Endothelial cell of umbilical vein (primary cell): Measurements from ENCODE around the gene ZNF346. TPM values are rescaled to one million over a fixed set of nuclear protein-coding genes. Genes with fewer than 3 reads are reported as not detected.
A peak's percentile ranks its signal among the peaks of the same experiment; 100 is the strongest.

Experiments
- BruUV-seq: library from RNA; stranded (reverse); fragments of 400-500 nt; replicated peaks from 2 replicates; lab custom pipeline; 2021; lab: Mats Ljungman, UMichigan
- CTCF ChIA-PET: fragments of 300-600, 350-600 bp; sonication (Branson Sonifier 250); formaldehyde crosslinking; loops from one replicate; lab custom pipeline; 2021; ENCODE audit warnings: antibody characterized with exemption, inconsistent platforms; lab: Charles Lee
- POLR2A ChIA-PET: fragments of 300-600, 350-600 bp; sonication (Branson Sonifier 250); formaldehyde crosslinking; loops from one replicate; lab custom pipeline; 2021; ENCODE audit warnings: antibody characterized with exemption, inconsistent platforms; lab: Charles Lee
- DNase-seq: peaks from one replicate; pipeline ENCODE4 v3.0.0-alpha.2; 2011; ENCODE audit warnings: low read depth, low spot score
- FAIRE-seq: peaks from 2 replicates; lab custom pipeline; 2011; peaks lifted over from hg19 to GRCh38; lab: Jason Lieb, UNC
- H2AFZ ChIP-seq: 2 replicates; pipeline ENCODE4 v1.6.0; 2012; ENCODE audit warnings: low read depth, low read length, control low read depth, inconsistent platforms
- H3K27ac ChIP-seq: 2 replicates; pipeline ENCODE4 v1.5.1; 2011; ENCODE audit warnings: low read depth, mild to moderate bottlenecking, control low read depth, low read length, moderate library complexity; ENCODE audit not compliant: insufficient read depth
- H3K27me3 ChIP-seq, 2 experiments: 2 replicates each; pipeline versions ENCODE4 v1.6.0 to v1.6.1; 2011; ENCODE audit warnings: low read length in 2 of 2, mixed read lengths in 1 of 2; ENCODE audit not compliant: control insufficient read depth in 2 of 2, insufficient read depth in 2 of 2
- H3K36me3 ChIP-seq, 2 experiments: 2 replicates in 1 of 2; 3 replicates in 1 of 2; pipeline ENCODE4 v1.5.1; 2011; ENCODE audit warnings: low read length in 2 of 2, mild to moderate bottlenecking in 1 of 2, moderate library complexity in 1 of 2; ENCODE audit not compliant: control insufficient read depth in 2 of 2, insufficient read depth in 2 of 2; ENCODE audit errors: extremely low read depth in 1 of 2
- H3K4me1 ChIP-seq: 3 replicates; pipeline ENCODE4 v1.5.1; 2011; ENCODE audit warnings: mild to moderate bottlenecking, low read length; ENCODE audit not compliant: control insufficient read depth, insufficient read depth; ENCODE audit errors: extremely low read depth
- H3K4me2 ChIP-seq: 2 replicates; pipeline ENCODE4 v1.6.1; 2011; ENCODE audit warnings: low read length, control low read depth, mixed read lengths; ENCODE audit not compliant: insufficient read depth
- H3K4me3 ChIP-seq, 3 experiments: fragments of 200-600 bp in 1 of 3; sonication (generic), shearing (Covaris generic) in 1 of 3; replicated peaks in 1 of 3; 2 replicates each; pipeline ENCODE4 v1.5.1; 2011 to 2016; ENCODE audit warnings: control low read depth in 3 of 3, low read length in 3 of 3, mild to moderate bottlenecking in 2 of 3, inconsistent platforms in 1 of 3, low read depth in 1 of 3, moderate library complexity in 1 of 3; ENCODE audit not compliant: insufficient read depth in 1 of 3
- H3K79me2 ChIP-seq: 2 replicates; pipeline ENCODE4 v1.6.0; 2012; ENCODE audit warnings: low read length, inconsistent platforms; ENCODE audit not compliant: control insufficient read depth, insufficient read depth
- H3K9ac ChIP-seq: replicated peaks from 2 replicates; pipeline ENCODE3; 2011; ENCODE audit warnings: low read length, control low read depth; ENCODE audit not compliant: insufficient read depth; ENCODE audit errors: extremely low read depth
- H3K9me1 ChIP-seq: replicated peaks from 3 replicates; pipeline ENCODE4 v1.6.0; 2011; ENCODE audit warnings: mild to moderate bottlenecking, low read length; ENCODE audit not compliant: control insufficient read depth, insufficient read depth; ENCODE audit errors: extremely low read depth
- H3K9me3 ChIP-seq: replicated peaks from 2 replicates; pipeline ENCODE4 v1.5.1; 2012; ENCODE audit warnings: low read length, inconsistent platforms; ENCODE audit not compliant: control insufficient read depth, insufficient read depth
- H4K20me1 ChIP-seq: replicated peaks from 2 replicates; pipeline ENCODE3; 2011; ENCODE audit warnings: mild to moderate bottlenecking, low read length; ENCODE audit not compliant: control insufficient read depth, insufficient read depth; ENCODE audit errors: extremely low read depth
- CTCF ChIP-seq, 2 donors: IDR thresholded peaks; 1 replicate in 1 of 2; 2 replicates in 1 of 2; pipeline ENCODE4 v1.5.1; 2011; ENCODE audit warnings: low read length in 2 of 2, mild to moderate bottlenecking in 2 of 2, moderate library complexity in 2 of 2, control low read depth in 1 of 2, inconsistent platforms in 1 of 2, low read depth in 1 of 2; ENCODE audit not compliant: insufficient read depth in 1 of 2; ENCODE audit errors: extremely low read depth in 1 of 2
- EZH2 ChIP-seq: IDR thresholded peaks from 2 replicates; pipeline ENCODE4 v1.6.1; 2012; ENCODE audit warnings: borderline replicate concordance, low read depth, mild to moderate bottlenecking, moderate library complexity, low read length, inconsistent platforms; ENCODE audit not compliant: severe bottlenecking
- FOS ChIP-seq: IDR thresholded peaks from 2 replicates; pipeline ENCODE4 v1.6.1; 2011; ENCODE audit warnings: mild to moderate bottlenecking, low read length, moderate library complexity, borderline replicate concordance; ENCODE audit not compliant: insufficient read depth
- GATA2 ChIP-seq: IDR thresholded peaks from 2 replicates; pipeline ENCODE4 v1.7.0; 2011; ENCODE audit warnings: low read depth, mild to moderate bottlenecking, moderate library complexity, mixed read lengths, low read length; ENCODE audit not compliant: insufficient read length, insufficient read depth
- JUN ChIP-seq: IDR thresholded peaks from 2 replicates; pipeline ENCODE4 v1.6.1; 2011; ENCODE audit warnings: borderline replicate concordance, low read depth; ENCODE audit not compliant: insufficient read length, insufficient read depth
- MAX ChIP-seq: IDR thresholded peaks from 2 replicates; pipeline ENCODE4 v1.6.1; 2011; ENCODE audit not compliant: insufficient read depth, insufficient read length
- MYC ChIP-seq: IDR thresholded peaks from one replicate; pipeline ENCODE4 v1.6.1; 2011; ENCODE audit warnings: mild to moderate bottlenecking, low read depth, low read length
- POLR2A ChIP-seq: IDR thresholded peaks from 2 replicates; pipeline ENCODE4 v1.6.1; 2012; ENCODE audit warnings: low read depth, mild to moderate bottlenecking, control low read depth, low read length
- POLR2AphosphoS5 ChIP-seq: IDR thresholded peaks from 2 replicates; pipeline ENCODE4 v1.6.1; 2012; ENCODE audit warnings: low read depth, mild to moderate bottlenecking, control low read depth, low read length, moderate library complexity; ENCODE audit not compliant: insufficient read depth
- dilution Hi-C: fragments of 300-500 bp; cut with MboI; formaldehyde crosslinking; loops from one replicate; pipeline ENCODE4 v1.15.0; 2019; ENCODE audit warnings: low sequenced_read_pairs; ENCODE audit not compliant: extremely low pct_ligation_motif_present
- intact Hi-C: fragments of 100-400 bp; cut with micrococcal nuclease; formaldehyde crosslinking; loops from one replicate; pipeline ENCODE4 v1.10.0; 2022
- polyA plus RNA-seq, 4 experiments: library from polyadenylated mRNA; depleted of rRNA in 3 of 4; stranded (reverse) in 3 of 4; unstranded in 1 of 4; fragments of >200 nt; gene quantifications; 2 replicates each; pipeline versions ENCODE4 v1.2.1 to v1.2.3, GENCODE V29; 2011 to 2012; ENCODE audit warnings: missing spikeins in 1 of 4
- total RNA-seq: library from RNA; stranded (reverse); gene quantifications from 2 replicates; pipeline ENCODE4 v1.2.3, GENCODE V29; 2021

The ZNF346 gene
- total and polyA plus RNA-seq, 2 donors (not counting 3 experiments of a cell fraction or from before 2014, with no cell fraction given): 25.3 to 35.2 TPM

- Histone ChIP-seq H2AFZ (no peak overlapping the region), H3K4me3 (peak overlapping the region in 2 of 3 experiments; percentile 77 to 99), H3K79me2 (peaks cover 62% of the 10 kb centered on the region), H3K27ac (peak overlapping the region; percentile 73), H3K9ac (peak overlapping the region; percentile 96), H3K4me2 (peak overlapping the region; percentile 83), H4K20me1 (no peaks in the 10 kb centered on the region), H3K36me3 (no peaks in the 10 kb centered on the region), H3K9me3 (no peaks in the 10 kb centered on the region), H3K9me1 (no peaks in the 10 kb centered on the region), H3K27me3 (no peaks in the 10 kb centered on the region), H3K4me1 (peaks cover 16% of the 10 kb centered on the region)
- BruUV-seq: no TSS peak
- ChIA-PET POLR2A (interaction anchor here (0.5 kb wide), 1 partner anchor 13 kb away, joined by 4 read pairs; no protein-coding TSS in a partner anchor), CTCF (interaction anchor here (1.0 to 1.5 kb wide), 6 partner anchors 10 to 109 kb away, joined by 3 to 4 read pairs (median 4); partner anchors contain the start of gene ZNF346)
- no peak for FAIRE-seq
- intact Hi-C loops: no loop called here
- dilution Hi-C loops: no loop called here
- TF ChIP-seq MYC: no peak
- TF ChIP-seq JUN: no peak
- no peak for TF ChIP-seq EZH2
- no peak for TF ChIP-seq CTCF (IDR thresholded peaks at IDR 0.05; ENCODE audit: extremely low read depth in 1 of 2, insufficient read depth in 1 of 2, low read depth in 1 of 2, low read length in 2 of 2)
- TF ChIP-seq FOS: no peak
- no peak for TF ChIP-seq MAX
- TF ChIP-seq POLR2AphosphoS5: no peak
- TF ChIP-seq POLR2A: no peak
- no peak for TF ChIP-seq GATA2
- no peak for DNase-seq
Observed at GRCh38 chr5:177004961-177005360, 17.5 kb upstream of the ZNF346 start.
